Ovary (tissue), 3 donors: Measurements from ENCODE around the gene FER.

Source experiments
- CTCF ChIP-seq, 3 donors: fragments of 450-650 bp in 2 of 3; fragments of 200-600 bp in 1 of 3; IDR thresholded peaks; one replicate each; pipeline versions ENCODE4 v1.5.1 to v1.8.0; 2016 to 2022; ENCODE audit warnings: antibody characterized with exemption in 3 of 3, mild to moderate bottlenecking in 1 of 3
- POLR2A ChIP-seq: fragments of 450-650 bp; IDR thresholded peaks from one replicate; pipeline ENCODE4 v1.6.1; 2017; ENCODE audit warnings: antibody characterized with exemption, mild to moderate bottlenecking, moderate library complexity
- donor health status: DM: no; HTN: no; CAD: no.

GRCh38 chr5:108773330-108773729, 25.6 kb downstream of the FER start:
- TF ChIP-seq CTCF (IDR thresholded peaks at IDR 0.05) (no peak), POLR2A (no peak)
